GM19043 (cell line): ENCODE measurements around the gene BTBD17.

Experiments used
- ATAC-seq: cut with Tn5 transposase; IDR thresholded peaks from one replicate; pipeline ENCODE4 v1.9.1; 2021; ENCODE audit warnings: low read depth; ENCODE audit not compliant: unreplicated experiment

BTBD17 gene

DNA sequence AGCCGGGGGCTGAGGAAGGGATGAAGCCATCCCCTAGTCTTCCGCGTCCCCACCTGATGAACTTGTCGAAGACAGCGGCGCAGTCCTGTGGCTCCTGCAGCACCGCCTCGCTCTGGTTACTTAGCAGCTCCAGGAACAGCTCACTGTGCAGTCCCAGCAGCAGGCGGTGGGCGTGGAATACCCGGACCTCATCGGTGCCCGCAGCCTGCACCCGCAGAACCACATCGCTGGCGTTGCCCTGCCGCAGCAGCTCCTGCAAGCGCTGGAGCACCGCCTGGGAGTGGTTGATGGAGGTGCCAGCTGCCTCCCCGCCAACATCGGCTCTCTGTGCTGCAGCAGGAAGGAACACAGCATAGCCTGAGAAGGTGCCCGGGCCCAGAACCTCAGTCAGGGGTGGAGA is 1.8 kb downstream of the BTBD17 start:
- ATAC-seq, result no peak

- ATAC-seq, result no peak
These were observed 3.0 kb downstream of the BTBD17 start for GRCh38 chr17:74358697-74359096.

DNA sequence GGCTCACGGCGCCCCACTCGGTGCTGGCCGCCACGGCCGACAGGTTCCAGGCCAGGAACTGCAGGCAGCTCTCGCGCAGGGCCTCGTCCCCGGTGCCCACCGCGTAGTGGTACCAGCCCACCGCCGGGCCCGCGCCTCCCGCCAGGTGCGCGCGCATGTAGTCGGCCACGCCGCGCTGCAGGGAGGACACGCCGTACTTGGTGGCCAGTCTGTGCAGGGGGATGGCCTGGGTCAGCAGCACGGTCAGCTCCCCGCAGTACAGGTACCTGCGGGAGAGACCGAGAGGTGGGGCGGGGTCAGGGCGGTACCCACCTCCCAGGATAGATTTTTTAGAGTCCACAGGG is 4.2 kb downstream of the BTBD17 start:
- no peak for ATAC-seq

DNA sequence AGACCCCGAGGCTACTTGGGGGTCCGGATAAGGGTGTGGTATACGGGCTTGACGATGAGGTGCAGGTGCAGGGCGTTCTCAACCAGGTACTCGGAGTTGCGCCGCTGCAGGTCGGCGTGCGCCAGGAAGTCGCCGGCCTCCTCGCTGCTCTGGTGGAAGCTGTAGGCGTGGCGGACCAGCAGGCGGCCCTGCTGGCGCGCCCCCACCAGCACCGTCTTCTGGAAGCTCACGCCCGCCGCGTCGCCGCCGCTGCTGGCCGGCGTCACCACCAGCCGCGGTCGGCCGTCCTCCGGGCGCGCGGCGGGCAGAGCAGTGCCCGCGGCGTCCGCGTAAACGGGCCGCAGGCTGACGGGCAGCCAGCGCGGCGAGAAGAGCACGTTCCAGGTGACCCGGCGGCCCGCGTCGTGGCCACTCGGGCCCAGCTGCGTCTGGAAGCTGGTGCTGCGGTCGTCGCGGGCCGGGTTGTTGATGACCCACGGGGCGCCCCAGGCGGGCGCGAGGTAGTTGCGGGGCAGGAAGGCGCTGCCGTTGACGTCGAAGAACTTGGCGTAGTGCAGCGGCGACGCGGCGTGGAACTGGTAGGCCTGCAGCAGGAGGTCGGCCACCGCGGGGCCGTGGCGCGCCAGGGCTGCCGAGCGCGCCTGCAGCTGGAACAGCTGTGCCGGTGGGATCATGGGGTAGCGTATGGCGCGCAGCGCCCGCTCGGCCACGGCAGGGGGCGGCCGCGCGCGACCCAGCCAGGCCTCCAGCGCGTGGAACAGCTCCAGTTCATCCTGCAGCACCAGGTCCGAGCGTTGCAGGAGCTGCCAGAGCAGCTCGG is 4.8 kb downstream of the BTBD17 start:
- ATAC-seq, result no peak

DNA sequence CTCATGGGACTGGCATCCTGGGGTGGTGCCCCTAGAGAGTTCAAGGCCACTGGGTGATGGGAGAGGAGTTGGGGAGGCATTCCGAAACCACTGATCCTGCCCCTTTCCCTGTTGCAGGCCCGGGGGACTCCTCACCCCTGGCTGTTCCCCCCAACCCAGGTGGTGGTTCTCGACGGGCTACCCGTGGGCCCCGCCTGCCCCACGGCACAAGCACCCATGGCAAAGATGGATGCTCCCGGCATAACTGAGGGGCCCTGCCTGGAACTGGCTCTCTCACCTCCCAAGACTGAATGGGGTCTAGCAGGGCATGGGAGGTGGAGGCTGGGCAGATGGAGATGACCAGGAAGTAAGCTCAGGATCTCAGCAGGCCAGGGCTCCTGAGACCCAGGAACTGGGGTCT is 6.6 kb downstream of the BTBD17 start:
- ATAC-seq, result no peak

DNA sequence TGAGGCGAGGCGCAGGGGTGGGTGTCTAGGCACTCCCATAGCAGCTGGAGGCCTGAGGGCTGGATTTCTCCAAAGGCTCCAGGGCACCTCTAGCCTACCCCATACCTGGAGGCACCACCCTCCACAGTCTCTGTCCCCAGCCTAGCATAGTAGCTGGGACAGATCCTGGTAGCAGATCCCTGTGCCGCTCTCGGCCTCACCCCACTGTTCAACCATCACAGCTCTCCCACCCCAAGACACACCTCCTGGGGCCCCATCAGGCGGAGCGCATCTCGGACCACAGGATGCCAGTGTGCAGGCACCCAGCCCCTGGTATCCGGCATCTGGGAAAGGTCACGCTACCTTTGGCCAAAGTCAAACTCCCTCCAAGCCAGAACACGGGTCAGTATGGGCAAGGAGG is 7.1 kb downstream of the BTBD17 start:
- ATAC-seq, result no peak

GRCh38 chr17:74354123-74354522 is 7.5 kb downstream of the BTBD17 start:
- no peak for ATAC-seq

GRCh38 chr17:74353446-74354060 is 8.1 kb downstream of the BTBD17 start:
- no peak for ATAC-seq

DNA sequence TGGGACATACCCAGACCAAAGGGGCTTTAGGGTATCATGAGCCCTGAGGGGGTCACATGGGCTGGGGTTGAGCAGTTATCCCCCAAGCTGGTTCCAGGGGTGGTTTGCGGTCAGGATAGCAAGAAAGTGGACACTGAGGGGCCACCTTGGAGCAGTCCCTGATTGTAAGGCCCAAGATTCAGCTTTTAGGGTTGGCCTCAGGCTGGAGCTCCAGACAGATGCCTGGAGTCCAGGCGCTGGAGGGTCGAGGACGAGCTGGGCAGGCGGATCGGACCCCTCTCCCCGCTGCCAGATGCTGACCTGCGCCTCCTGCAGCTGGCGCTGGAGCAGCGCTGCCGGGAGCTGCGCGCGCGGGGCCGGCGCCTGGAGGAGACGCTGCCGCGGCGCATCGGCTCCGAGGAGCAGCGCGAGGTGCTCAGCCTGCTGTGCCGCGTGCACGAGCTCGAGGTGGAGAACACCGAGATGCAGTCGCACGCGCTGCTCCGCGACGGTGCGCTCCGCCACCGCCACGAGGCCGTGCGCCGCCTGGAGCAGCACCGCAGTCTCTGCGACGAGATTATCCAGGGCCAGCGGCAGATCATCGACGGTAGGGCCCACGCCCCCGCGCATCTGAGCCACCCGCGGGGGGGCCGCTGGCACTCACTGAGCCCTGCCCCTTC is 10.0 kb downstream of the BTBD17 start:
- no peak for ATAC-seq

GRCh38 chr17:74350486-74350885 is 11.2 kb downstream of the BTBD17 start:
- ATAC-seq, result no peak

GRCh38 chr17:74349120-74349519 is 12.5 kb downstream of the BTBD17 start:
- no peak for ATAC-seq

GRCh38 chr17:74347646-74348045 is 14.0 kb downstream of the BTBD17 start:
- ATAC-seq, result no peak

- ATAC-seq, result no peak
These were observed 16.0 kb downstream of the BTBD17 start for GRCh38 chr17:74345433-74346241.

DNA sequence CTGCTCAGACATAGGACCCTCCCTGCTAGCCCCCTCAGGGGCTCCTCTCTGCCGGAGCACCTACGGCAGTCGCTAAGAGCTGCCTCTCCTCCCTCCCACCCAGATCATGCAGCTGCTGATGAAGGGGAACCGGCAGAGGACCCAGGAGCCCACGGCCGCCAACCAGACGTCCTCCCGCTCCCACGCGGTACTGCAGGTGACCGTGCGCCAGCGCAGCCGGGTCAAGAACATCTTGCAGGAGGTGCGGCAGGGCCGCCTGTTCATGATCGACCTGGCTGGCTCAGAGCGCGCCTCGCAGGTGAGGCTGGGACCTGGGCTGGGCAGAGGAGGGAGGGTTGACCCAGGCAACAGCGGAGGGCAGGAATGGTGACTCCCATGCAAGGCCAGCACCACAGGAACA is 17.0 kb downstream of the BTBD17 start:
- ATAC-seq, result no peak

GRCh38 chr17:74343526-74344284 is 18.0 kb downstream of the BTBD17 start:
- ATAC-seq, result no peak

DNA sequence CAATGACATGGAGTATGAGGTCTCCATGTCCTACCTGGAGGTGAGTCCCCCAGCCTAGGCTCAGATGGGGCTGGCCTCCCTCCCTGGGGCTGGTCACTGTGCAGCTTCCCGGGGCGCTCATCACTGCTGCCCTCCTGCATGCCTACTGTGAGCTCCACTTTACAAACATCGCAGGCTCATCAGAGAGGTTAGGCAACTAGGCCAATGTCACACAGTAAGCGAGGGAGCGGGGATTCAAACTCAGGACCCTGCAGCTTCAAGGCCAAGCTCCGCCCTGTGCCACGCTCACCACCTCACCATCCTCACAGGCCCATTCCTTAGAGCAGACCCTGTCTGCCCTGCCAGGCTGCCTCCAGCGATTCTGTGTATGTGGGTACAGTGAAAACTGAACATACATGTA is 18.5 kb downstream of the BTBD17 start:
- ATAC-seq, result no peak

GRCh38 chr17:74342224-74342623 is 19.4 kb downstream of the BTBD17 start:
- ATAC-seq, result no peak

DNA sequence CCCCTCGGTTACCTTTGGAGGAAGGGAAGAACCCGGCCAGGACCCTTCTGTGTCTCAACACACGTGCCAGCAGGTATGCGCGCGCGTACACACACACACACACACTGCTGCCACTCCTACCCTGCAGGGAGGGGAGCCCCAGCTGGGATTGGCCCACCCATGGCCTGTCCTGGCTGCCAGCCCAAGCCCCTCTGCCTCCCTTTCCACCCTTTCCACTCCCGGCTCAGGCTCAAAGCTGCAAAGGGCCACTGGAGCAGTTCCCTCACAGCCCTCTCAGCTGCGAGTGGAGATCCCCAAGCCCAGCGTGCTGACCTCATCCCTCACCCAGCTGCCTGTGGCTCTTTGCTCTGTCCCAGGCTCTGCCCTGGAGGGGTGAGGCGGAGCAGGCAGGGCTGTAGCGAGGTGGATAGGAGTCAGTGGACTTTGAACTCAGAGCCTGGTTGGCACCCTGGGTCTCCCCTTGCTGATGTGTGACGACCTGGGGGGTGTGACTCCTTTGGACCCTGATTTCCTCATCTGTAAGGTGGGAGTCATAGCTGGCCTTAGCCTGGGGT is 21.1 kb downstream of the BTBD17 start:
- ATAC-seq, result no peak

DNA sequence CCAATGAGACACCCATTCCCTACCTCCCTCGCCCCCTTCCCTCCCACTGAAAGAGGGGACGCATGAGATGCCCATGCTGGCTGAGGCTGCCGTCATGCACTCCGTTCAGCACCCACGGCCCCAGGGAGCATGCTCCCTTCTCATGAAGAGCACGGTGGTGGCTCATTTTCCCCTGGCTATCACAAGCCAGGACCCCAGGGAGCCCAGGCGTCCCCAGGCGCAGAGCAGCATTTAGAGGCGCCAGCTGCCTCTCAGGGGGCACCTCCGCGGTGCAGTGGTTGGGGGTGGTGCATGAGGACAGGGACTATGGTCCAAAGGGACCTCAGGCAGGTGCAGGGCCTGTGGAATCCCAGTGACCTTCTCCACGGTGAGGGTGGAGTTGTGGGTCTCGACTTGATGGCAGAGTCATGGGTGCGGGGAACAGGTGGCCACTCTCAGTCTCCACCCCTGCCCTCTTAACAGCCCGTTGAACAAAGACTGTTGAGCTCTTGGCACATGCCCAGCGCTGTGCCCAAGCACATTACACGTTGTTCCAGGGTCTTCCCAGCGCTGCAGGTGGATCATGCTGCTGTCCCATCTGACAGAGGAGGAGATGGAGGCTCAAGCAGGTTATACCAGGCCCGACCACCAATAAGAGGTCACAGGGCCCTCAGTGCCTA is 22.0 kb downstream of the BTBD17 start:
- ATAC-seq, result no peak
